ENCODE results near the gene RASGRP4. TPM values are rescaled to one million over a fixed set of nuclear protein-coding genes. Genes with fewer than 3 reads are reported as not detected.

RASGRP4 gene
- total and polyA plus RNA-seq, 10 of the 15 experiments (the other 5 are each of a cell fraction or from before 2014, with no cell fraction given), result 0.24 to 7.4 (median 3.3) TPM

DNA sequence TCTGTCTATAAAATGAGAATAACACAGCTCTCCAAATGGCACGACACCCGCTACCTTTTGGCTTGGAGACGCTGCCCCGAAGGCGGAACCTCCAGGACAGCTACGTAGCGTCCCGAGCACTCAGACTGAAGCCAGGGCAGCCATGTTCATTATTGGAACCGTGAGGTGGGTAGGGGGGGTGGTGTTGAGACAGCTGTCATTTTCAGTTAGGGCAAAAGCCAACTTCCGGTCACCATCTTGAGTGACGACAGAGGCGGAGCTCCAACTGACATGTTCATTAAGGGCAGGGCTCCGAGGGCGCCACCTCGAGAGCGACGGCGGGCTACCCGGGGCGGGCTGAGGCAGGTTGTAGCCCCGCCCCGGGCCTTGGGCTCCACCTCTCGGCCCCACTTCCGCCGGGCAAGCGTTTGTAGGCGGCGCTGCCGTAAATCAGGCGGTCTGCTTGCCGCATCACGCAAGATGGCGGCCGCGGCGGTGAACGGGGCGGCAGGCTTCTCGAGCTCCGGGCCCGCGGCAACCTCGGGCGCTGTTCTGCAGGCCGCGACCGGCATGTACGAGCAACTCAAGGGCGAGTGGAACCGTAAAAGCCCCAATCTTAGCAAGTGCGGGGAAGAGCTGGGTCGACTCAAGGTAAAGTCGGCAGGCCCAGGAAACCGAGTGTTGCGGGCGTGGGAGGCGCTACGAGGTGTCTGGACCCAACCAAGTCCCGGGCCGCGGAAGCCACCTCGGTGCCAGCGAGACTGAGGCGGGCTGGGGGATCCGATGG lies 51.5 kb downstream of the RASGRP4 start, which contains the start of gene PSMD8 (continued):
- TF ChIP-seq, protein P1, sequence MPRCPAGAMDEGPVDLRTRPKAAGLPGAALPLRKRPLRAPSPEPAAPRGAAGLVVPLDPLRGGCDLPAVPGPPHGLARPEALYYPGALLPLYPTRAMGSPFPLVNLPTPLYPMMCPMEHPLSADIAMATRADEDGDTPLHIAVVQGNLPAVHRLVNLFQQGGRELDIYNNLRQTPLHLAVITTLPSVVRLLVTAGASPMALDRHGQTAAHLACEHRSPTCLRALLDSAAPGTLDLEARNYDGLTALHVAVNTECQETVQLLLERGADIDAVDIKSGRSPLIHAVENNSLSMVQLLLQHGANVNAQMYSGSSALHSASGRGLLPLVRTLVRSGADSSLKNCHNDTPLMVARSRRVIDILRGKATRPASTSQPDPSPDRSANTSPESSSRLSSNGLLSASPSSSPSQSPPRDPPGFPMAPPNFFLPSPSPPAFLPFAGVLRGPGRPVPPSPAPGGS (IDR thresholded peaks at IDR 0.05; ENCODE audit: borderline replicate concordance, insufficient read depth, low read depth, low read length, poor library complexity, severe bottlenecking), result peak; percentile 12
- TF ChIP-seq PAX5 (IDR thresholded peaks at IDR 0.05; ENCODE audit: borderline replicate concordance, low read depth, low read length) (no peak), TARDBP (IDR thresholded peaks at IDR 0.05; ENCODE audit: borderline replicate concordance) (no peak; the same call in 1 of the 2 replicates), NFIC (IDR thresholded peaks at IDR 0.05; ENCODE audit: low read depth, low read length) (no peak), ZNF384 (IDR thresholded peaks at IDR 0.05; ENCODE audit: borderline replicate concordance, low read depth, low read length) (no peak), YBX1 (IDR thresholded peaks at IDR 0.05) (no peak)

DNA sequence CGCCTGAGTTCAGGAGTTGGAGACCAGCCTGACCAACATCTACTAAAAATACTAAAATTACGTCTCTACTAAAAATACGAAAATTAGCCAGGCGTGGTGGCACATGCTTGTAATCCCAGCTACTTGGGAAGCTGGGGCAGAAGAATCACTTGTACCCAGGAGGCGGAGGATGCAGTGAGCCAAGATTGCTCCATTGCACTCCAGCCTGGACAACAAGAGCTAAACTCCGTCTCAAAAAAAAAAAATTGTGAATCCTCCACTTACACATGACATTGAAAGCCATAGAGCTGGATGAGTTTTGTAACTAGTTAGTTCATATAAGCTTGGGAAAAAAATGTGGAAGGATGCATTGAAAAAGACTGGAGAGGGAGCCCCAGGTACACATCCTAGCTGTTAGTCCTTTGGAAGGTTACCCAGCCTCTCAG lies 52.1 kb downstream of the RASGRP4 start:
- peak overlapping the region; percentile 94 for H3K4me2 ChIP-seq (ENCODE audit: control insufficient read depth, insufficient read depth)
- in situ Hi-C loops (cut with MboI), result loop anchor here (5.0 kb wide), 1 partner anchor 37 kb away; the partner anchor contains the start of gene CATSPERG
- peak overlapping the region; percentile 76 for H3K27ac ChIP-seq (ENCODE audit: control insufficient read depth, insufficient read depth)
- peak overlapping the region; percentile 73 for H3K9ac ChIP-seq (ENCODE audit: control insufficient read depth, insufficient read depth, low read length)
- no peak for ATAC-seq
- H3K36me3 ChIP-seq (ENCODE audit: control insufficient read depth in 2 of 2, insufficient read depth in 2 of 2, low read length in 1 of 2), result peaks cover 0 to 10% of the 10 kb centered on the region in 2 experiments; a peak in 2 of 4 replicates
- TSS peak; percentile 93 for BruUV-seq (replicated peaks)
- WGBS (ENCODE audit: insufficient coverage, insufficient replicate concordance, low lambda C conversion rate, missing lambda C conversion rate), result 45% methylated on average over 6 of the region's 6 CpGs
- H3K79me2 ChIP-seq (ENCODE audit: control insufficient read depth, insufficient read depth, low read length), result peaks cover 26% of the 10 kb centered on the region
- H3K9me3 ChIP-seq (replicated peaks; ENCODE audit: control insufficient read depth, insufficient read depth, low read length), result no peaks in the 10 kb centered on the region
- ChIA-PET RAD21 (ENCODE audit: unreplicated experiment) (interaction anchor here (0.5 to 4.8 kb wide), 18 partner anchors 14 to 556 kb away, joined by 3 to 46 read pairs (median 4); partner anchors contain the start of genes ACTN4, CATSPERG, EIF3K and FAM98C), CTCF (interaction anchor here (0.7 to 2.8 kb wide), 15 partner anchors 14 to 556 kb away, joined by 3 to 34 read pairs (median 4); partner anchors contain the start of genes CATSPERG, FAM98C, GGN and MRPS12), POLR2A (interaction anchor here (0.6 to 2.6 kb wide), 14 partner anchors 11 to 908 kb away, joined by 3 to 26 read pairs (median 4); partner anchors contain the start of genes CATSPERG, FAM98C, GGN and NFKBIB), SMC1A (ENCODE audit: uncharacterized antibody, unreplicated experiment) (interaction anchor here (0.6 to 1.7 kb wide), 8 partner anchors 29 to 474 kb away, joined by 3 to 21 read pairs (median 6); partner anchors contain the start of genes ACTN4, CATSPERG and FAM98C)
- H3K4me3 ChIP-seq, result peak overlapping the region; percentile 62; the same call in 1 of the 2 replicates
- intact Hi-C loops (cut with micrococcal nuclease; ENCODE audit: unreplicated experiment), result loop anchor here (1.0 kb wide), 1 partner anchor 39 kb away; the partner anchor contains the start of gene CATSPERG
- peak overlapping the region; percentile 99 for H2AFZ ChIP-seq (ENCODE audit: control insufficient read depth, low read depth, low read length)
- DNase-seq (ENCODE audit: low read depth, low spot score), result no peak
- no peak for FAIRE-seq
- H3K27me3 ChIP-seq (replicated peaks in 1 of 2; ENCODE audit: control insufficient read depth in 2 of 2, insufficient read depth in 2 of 2, low read length in 1 of 2), result peaks cover 0 to 2% of the 10 kb centered on the region in 2 experiments; a peak in 1 of 4 replicates
- H4K20me1 ChIP-seq (ENCODE audit: control insufficient read depth, insufficient read depth), result no peaks in the 10 kb centered on the region
- peaks cover 14% of the 10 kb centered on the region for H3K4me1 ChIP-seq (ENCODE audit: control insufficient read depth, insufficient read depth, low read length)
- TF ChIP-seq, protein P2, sequence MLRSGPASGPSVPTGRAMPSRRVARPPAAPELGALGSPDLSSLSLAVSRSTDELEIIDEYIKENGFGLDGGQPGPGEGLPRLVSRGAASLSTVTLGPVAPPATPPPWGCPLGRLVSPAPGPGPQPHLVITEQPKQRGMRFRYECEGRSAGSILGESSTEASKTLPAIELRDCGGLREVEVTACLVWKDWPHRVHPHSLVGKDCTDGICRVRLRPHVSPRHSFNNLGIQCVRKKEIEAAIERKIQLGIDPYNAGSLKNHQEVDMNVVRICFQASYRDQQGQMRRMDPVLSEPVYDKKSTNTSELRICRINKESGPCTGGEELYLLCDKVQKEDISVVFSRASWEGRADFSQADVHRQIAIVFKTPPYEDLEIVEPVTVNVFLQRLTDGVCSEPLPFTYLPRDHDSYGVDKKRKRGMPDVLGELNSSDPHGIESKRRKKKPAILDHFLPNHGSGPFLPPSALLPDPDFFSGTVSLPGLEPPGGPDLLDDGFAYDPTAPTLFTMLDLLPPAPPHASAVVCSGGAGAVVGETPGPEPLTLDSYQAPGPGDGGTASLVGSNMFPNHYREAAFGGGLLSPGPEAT (IDR thresholded peaks at IDR 0.05; ENCODE audit: low read depth), result no peak
- TF ChIP-seq, protein P3, sequence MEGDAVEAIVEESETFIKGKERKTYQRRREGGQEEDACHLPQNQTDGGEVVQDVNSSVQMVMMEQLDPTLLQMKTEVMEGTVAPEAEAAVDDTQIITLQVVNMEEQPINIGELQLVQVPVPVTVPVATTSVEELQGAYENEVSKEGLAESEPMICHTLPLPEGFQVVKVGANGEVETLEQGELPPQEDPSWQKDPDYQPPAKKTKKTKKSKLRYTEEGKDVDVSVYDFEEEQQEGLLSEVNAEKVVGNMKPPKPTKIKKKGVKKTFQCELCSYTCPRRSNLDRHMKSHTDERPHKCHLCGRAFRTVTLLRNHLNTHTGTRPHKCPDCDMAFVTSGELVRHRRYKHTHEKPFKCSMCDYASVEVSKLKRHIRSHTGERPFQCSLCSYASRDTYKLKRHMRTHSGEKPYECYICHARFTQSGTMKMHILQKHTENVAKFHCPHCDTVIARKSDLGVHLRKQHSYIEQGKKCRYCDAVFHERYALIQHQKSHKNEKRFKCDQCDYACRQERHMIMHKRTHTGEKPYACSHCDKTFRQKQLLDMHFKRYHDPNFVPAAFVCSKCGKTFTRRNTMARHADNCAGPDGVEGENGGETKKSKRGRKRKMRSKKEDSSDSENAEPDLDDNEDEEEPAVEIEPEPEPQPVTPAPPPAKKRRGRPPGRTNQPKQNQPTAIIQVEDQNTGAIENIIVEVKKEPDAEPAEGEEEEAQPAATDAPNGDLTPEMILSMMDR (IDR thresholded peaks at IDR 0.05 in 2 of 3, conservative IDR thresholded peaks at IDR 0.05 in 1 of 3; ENCODE audit: control insufficient read depth in 2 of 3, extremely low read depth in 1 of 3, insufficient read depth in 1 of 3, low read depth in 3 of 3, low read length in 3 of 3), result no peak
- 0 out of 4 replicates have a peak, but pooled peaks of 1 of the 2 experiments have one; percentile 17 for TF ChIP-seq IKZF2 (IDR thresholded peaks at IDR 0.05)

Data from GM12878 (cell line).